ENCODE results near the gene CSRNP3.

CSRNP3 gene

GRCh38 chr2:165693838-165694237 is 224.3 kb downstream of the CSRNP3 start:
- DNase-seq, result no peak

- no peak for DNase-seq
These were observed 228.4 kb downstream of the CSRNP3 start for GRCh38 chr2:165697748-165698443.

- DNase-seq, result no peak
These were observed 229.0 kb downstream of the CSRNP3 start for GRCh38 chr2:165698444-165698884.

GRCh38 chr2:165699946-165700345 is 230.4 kb downstream of the CSRNP3 start:
- no peak for DNase-seq

GRCh38 chr2:165700531-165700930 is 231.0 kb downstream of the CSRNP3 start:
- DNase-seq, result no peak

GRCh38 chr2:165701147-165701546 is 231.6 kb downstream of the CSRNP3 start:
- no peak for DNase-seq

GRCh38 chr2:165706960-165707487 is 237.5 kb downstream of the CSRNP3 start:
- DNase-seq, result no peak

GRCh38 chr2:165716091-165716490 is 246.6 kb downstream of the CSRNP3 start:
- DNase-seq, result no peak

- DNase-seq, result no peak
These were observed 249.2 kb downstream of the CSRNP3 start for GRCh38 chr2:165718610-165719210.

- no peak for DNase-seq
These were observed 251.0 kb downstream of the CSRNP3 start for GRCh38 chr2:165720511-165720910.

- DNase-seq, result no peak
These were observed 255.9 kb downstream of the CSRNP3 start for GRCh38 chr2:165725421-165725820.

Measured in activated CD8-positive, alpha-beta memory T cell treated with anti-CD3 and anti-CD28 coated beads, Interleukin-2, amount 50 U/mL, for 4 hours (primary cell).